NB4 (cell line): ENCODE data around the gene YIPF3.

Experiments
- POLR2A ChIP-seq: IDR thresholded peaks from 2 replicates; pipeline ENCODE4 v1.6.1; 2011; ENCODE audit warnings: mild to moderate bottlenecking; ENCODE audit not compliant: insufficient read length; ENCODE audit errors: extremely low read depth
- TF ChIP-seq, protein P1 (sequence below): IDR thresholded peaks from one replicate; pipeline ENCODE4 v1.5.1; 2012; ENCODE audit warnings: low read depth, low read length
- TF ChIP-seq, protein P2 (sequence below): IDR thresholded peaks from 2 replicates; pipeline ENCODE4 v1.6.1; 2011; ENCODE audit warnings: low read depth, low read length

DNA sequence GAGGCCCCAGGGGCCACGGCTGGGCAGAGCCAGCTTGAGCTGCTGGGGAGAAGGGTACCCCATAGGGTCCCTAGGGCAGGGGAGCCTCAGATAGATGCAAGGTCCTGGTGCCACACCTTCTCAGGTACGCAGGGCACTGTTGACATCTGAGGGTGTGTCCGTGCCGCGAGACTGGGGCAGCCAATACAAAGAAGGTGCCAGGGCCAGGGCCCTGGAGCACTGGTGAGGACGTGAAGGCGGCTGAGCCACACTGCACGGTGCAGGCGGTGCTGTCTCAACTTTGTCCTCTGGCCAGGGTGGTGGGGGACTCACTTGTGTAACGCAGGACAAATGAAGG is 5.9 kb downstream of the YIPF3 start:
- TF ChIP-seq, protein P1, sequence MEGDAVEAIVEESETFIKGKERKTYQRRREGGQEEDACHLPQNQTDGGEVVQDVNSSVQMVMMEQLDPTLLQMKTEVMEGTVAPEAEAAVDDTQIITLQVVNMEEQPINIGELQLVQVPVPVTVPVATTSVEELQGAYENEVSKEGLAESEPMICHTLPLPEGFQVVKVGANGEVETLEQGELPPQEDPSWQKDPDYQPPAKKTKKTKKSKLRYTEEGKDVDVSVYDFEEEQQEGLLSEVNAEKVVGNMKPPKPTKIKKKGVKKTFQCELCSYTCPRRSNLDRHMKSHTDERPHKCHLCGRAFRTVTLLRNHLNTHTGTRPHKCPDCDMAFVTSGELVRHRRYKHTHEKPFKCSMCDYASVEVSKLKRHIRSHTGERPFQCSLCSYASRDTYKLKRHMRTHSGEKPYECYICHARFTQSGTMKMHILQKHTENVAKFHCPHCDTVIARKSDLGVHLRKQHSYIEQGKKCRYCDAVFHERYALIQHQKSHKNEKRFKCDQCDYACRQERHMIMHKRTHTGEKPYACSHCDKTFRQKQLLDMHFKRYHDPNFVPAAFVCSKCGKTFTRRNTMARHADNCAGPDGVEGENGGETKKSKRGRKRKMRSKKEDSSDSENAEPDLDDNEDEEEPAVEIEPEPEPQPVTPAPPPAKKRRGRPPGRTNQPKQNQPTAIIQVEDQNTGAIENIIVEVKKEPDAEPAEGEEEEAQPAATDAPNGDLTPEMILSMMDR = no peak
- TF ChIP-seq POLR2A = no peak
- TF ChIP-seq, protein P2, sequence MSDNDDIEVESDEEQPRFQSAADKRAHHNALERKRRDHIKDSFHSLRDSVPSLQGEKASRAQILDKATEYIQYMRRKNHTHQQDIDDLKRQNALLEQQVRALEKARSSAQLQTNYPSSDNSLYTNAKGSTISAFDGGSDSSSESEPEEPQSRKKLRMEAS = no peak
